Urothelium cell line (cell line): ENCODE measurements around the gene CKAP2L.
A peak's percentile ranks its signal among the peaks of the same experiment; 100 is the strongest.

Source experiments
- DNase-seq: peaks from one replicate; pipeline ENCODE4 v3.0.0; 2011; ENCODE audit warnings: low spot score, mixed read lengths
- FAIRE-seq: peaks from 2 replicates; lab custom pipeline; 2011; peaks lifted over from hg19 to GRCh38; lab: Jason Lieb, UNC

Gene CKAP2L, protein sequence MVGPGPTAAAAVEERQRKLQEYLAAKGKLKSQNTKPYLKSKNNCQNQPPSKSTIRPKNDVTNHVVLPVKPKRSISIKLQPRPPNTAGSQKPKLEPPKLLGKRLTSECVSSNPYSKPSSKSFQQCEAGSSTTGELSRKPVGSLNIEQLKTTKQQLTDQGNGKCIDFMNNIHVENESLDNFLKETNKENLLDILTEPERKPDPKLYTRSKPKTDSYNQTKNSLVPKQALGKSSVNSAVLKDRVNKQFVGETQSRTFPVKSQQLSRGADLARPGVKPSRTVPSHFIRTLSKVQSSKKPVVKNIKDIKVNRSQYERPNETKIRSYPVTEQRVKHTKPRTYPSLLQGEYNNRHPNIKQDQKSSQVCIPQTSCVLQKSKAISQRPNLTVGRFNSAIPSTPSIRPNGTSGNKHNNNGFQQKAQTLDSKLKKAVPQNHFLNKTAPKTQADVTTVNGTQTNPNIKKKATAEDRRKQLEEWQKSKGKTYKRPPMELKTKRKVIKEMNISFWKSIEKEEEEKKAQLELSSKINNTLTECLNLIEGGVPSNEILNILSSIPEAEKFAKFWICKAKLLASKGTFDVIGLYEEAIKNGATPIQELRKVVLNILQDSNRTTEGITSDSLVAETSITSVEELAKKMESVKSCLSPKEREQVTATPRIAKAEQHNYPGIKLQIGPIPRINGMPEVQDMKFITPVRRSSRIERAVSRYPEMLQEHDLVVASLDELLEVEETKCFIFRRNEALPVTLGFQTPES

DNA sequence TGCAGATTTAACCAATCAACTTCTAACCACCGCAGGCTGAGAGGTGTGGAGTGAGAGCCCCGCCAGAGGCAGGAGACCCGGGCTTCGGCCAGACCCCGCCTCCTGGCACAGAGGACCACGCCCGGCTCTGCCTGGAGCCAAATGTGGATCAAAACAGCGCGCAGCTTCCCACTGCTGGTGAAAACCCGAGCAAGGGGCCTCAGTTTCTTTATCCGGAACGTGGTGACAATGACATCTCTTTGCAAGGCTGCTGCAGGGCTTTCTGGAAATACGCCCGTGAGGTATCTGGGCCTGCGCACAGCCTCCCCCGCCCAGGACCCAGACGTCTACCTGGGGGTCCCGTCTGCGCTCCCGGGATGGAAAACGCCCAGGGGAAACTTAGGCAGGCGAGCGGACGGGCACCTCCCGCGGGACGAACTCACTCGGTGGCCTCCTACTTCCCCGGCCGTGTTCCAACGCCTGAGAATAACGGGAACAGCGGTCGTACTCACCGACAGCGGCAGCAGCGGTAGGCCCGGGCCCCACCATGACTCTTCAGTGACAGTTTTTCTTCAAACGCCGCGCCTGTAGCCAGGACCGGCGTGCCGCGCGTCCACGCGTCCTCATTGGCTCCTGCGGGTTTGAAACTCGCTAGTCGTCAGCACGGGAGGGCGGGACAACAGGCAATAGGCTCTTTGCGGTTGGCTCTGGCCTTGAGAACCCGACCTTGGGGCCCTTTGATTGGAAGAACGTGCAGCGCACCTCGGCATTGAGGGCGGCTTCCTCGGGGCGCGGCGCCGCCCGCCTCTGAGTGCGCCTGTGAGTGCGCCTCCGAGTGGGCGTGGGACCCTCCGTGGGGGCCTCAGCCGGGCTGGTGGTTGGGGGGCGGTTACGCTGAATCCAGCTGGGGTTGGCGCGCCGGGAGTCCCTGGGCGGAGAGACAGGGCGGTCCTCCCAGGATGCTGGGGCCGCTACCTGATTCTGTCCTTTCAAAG is at the start of gene CKAP2L:
TSS of gene CKAP2L (minus strand) at position 539 of the 974 bp plus-strand sequence. CDS start at position 528, 11 bp downstream.
- DNase-seq (peak; percentile 99), FAIRE-seq (peak; percentile 93)

DNA sequence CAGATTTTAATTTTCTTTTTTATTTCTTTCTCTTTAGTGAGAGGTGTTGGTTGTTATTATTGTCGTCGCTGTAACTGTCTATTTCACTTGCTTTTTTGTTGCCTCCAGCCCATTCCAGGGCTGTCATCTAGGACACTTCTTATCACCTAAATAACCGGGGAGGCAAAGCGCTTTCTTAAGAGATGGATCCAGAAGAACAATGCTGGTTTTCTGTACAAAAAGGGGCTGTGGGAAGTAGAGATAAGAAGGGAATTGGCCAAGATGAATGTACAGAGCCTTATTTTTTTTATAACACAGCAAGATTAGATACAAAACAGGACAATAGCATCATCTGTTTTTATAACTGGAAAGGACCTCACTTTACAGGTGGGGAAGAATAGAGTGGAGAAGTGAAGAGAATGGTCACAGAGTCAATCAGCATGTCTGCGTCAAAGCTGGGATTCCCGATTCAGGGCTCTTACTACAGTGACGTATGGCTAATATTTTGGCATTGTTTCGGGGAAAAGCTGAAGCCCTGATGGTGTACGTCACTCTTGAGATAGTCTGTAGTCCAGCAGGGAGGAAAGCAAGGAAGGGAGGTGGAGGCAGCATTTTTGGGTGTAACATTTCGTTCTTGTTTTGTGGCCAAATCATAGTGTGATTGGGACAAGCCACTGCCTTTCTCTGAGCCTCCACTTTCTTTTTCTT is 49.0 kb upstream of the CKAP2L start:
- no peak for DNase-seq
- FAIRE-seq, result no peak

DNA sequence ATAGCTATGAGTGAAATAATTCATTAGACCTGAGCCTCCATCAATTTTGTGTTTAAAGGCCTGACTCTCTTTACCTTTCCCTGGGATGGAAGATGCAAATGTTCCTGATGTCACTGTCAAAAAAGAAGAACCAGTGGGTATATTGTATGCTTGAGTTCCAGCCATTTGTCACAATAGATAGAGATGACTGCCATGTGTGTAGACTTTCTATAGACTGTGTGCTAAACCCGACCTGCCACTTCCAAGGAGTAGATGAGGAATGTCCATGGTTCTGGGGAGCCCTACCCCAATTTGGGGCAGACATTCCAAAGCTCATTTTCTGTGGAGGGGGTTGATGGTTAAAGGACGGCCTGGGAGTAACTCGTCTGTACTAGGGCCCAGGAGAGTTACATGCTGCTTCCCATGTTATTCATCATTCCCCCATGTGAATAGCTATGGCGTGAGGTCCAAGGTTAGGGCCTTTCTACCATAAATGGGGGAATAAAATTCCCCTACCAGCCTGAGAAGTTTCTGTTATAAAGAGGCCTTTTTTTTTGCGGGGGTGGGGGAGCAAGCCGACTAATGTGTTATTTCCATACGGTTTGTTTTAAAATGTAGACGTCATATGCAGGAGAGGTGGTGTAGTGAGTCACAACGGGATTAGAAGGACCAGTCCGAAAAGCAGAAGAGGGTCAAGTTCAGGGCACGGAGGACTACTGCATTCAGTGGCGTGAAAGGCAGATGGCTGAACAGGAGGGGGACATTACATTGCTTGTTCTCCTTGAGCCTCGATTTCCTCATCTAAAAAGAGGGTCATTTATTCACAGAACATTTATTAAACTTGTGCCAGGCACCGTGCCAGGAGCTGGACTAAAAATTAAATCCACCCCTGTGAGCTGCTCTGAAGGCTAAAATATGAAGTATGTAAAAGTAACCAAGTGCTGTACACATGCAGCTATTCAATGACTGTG is 48.2 kb upstream of the CKAP2L start:
- FAIRE-seq (no peak), DNase-seq (peak; percentile 38)

DNA sequence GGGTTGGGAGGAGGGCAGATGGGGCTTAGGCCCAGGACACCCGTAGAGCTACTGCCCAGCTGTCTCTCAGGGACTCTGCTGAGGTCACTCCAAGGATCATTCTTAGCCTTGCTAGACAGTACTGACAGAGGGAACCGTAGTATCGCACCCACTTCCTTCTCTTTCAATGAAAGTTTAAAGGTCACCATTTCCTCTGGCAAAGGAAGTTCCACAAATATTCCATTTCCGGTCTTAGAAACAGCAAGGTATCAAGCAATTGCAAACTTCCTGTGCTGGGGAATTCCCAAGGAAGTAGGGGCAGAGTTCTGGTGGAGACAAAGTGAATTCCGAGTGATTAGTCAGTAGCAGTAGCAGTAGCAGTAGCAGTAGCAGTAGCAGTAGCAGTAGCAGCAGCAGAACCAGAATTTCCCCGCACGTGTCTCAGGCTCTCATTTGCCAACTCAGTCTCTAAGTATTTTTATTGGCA is 47.5 kb upstream of the CKAP2L start:
- DNase-seq, result peak; percentile 64
- FAIRE-seq, result no peak

DNA sequence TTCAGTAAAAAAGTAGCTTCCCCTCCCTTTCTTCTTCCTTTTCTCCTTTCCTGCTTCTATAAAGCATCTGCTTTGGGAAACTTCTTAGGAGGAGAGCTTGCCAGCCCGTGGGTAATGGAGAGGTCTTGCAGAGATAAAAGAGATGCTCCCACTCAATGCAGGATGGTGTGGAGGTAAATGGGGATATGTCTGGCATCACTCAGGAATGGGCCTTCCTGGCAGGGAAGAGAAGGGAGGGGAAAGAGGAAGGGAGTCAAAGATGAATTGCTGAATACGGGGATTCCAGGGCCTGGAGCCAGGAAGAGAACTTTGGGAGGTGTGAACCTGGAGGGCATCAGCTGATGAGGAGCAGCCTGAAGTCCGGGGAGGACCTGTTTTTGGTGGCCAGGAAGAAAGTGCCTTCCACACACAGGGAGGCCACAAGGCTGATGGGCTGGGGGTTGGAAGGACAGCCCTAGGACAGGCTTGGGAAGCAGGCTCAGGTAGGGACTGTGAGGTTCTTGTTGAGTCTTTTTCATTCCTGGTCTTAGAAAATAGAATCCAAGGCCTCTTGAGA is 46.9 kb upstream of the CKAP2L start:
- DNase-seq (no peak), FAIRE-seq (no peak)

DNA sequence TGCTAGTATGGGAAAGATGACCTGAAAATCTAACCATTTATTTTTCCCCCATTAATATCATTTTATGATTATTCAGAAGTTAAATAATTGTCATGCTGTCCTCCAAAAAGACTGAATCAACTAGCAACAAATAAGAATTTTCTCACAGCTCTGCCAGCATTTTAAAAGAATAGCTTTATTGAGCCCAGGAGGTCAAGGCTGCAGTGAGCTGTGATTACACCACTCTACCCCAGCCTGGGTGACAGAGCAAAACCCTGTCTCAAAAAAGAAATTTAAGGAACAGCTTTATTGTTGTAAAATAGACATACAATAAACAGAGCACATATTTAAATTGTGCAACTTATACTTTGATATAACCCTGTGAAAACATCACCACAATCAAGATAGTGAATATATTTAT is 44.7 kb upstream of the CKAP2L start:
- FAIRE-seq (no peak), DNase-seq (no peak)

DNA sequence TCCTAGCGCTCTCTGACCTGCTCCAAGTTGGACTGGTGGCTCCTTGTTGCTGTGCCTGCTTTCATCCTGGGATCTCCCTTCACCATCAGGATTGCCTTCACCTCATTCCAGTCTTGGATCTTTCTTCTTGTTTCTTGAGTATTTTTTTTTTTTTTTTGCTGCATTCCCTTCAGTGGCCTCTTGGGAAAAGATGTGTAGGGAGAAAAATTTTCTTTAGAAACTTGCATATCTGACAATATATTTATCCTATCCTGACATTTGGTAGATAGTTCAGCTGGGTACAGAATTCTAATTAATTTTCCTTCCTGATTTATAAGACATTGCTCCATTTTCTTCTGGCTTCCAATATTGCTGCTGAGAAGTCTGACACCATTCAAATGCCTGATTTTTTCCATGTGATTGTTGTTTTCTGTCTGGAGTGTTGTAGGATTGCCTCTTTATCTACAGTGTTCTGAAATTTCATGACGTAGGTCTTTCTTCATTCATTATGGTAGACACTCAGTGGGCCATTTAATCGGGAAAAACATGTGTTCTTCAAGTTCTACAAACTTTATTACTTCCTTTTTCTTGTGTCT is 42.9 kb upstream of the CKAP2L start:
- FAIRE-seq (no peak), DNase-seq (no peak)

DNA sequence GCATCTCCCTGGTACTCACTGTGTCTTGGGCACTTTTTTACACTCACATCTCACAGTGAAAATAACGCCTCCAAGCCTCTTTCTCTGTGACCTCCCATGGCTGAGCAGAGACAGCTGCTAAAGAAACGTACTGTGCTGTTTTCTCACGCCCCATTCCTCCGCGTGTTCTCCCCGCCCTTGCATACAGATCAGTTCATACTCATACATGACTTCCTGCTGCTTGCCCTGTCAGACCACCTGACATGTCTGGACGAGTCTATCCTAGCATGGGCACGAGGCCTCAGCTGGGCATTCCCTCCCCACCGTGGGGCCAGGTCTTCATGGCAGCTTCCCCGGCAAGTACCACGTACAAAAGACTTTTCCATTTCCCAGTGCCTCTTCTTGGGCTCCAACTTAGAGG is 41.1 kb upstream of the CKAP2L start:
- FAIRE-seq (no peak), DNase-seq (no peak)

DNA sequence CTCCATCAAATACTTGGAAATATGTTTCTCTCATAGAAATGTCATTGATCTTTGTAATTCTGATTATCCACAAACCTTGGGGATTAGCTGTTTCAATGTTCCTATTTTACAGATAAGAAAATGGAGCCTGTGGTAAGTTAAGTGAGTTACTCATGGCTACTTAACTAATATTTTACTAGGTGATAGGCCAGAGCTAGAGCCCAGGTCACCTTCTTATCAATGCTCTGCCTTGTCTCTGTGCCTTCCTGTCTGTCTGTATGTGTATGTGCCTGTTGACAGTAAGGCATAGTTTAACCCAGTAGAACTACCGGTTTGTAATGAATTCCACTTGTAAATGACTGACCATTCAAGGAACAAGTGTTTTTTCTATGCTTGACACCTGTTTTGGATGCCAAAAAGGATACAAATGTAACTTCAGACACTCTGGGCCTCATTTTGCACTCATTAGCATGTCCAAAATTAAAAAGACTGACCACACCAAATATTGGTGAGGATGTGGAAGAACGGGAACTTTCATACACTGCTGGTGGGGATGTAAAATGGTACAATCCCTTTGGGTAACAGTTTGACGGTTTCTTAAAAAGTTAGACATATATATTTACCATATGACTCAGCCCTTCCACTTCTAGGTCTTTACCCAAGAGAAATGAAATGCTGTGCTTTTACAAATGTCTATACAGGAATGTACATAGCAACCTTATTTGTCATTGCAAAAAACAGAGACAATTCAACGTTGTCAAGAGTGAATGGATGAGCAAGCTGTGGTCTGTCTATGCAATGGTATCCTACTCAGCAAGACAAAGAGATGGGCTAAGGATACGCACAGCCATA is 39.5 kb upstream of the CKAP2L start:
- DNase-seq (no peak), FAIRE-seq (no peak)

DNA sequence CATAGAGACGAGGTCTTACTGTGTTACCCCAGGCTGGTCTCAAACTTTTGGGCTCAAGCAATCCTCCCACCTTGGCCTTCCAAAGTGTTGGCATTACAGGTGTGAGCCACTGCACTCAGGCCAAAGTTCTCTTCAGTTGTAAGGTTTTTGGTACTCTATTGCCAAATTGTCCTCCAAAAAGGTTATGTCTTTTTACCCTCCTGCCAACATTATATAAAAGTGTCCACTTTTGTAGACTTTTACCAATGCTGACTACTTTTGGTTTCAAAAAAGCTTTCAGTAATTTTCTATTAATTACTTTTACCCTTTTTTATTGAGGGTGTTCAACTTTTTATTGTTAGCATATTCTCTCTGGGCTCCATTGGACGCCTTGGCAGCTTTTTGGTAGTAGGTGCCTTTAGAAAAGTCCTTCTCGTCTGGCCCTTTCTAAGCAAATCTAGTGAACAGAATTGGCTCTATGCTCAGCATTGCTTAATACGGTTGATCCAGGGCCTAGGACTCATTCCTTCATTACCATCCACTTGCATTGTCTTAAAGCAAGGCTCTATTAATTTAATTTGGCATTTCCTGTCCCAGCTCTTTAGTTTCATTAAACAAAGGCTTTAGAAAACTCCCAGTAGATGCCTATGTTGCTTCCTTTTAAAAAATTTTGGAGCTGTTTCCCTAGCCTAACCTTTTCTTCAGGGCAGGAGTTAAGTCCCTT is 36.6 kb upstream of the CKAP2L start:
- FAIRE-seq (no peak), DNase-seq (no peak)

DNA sequence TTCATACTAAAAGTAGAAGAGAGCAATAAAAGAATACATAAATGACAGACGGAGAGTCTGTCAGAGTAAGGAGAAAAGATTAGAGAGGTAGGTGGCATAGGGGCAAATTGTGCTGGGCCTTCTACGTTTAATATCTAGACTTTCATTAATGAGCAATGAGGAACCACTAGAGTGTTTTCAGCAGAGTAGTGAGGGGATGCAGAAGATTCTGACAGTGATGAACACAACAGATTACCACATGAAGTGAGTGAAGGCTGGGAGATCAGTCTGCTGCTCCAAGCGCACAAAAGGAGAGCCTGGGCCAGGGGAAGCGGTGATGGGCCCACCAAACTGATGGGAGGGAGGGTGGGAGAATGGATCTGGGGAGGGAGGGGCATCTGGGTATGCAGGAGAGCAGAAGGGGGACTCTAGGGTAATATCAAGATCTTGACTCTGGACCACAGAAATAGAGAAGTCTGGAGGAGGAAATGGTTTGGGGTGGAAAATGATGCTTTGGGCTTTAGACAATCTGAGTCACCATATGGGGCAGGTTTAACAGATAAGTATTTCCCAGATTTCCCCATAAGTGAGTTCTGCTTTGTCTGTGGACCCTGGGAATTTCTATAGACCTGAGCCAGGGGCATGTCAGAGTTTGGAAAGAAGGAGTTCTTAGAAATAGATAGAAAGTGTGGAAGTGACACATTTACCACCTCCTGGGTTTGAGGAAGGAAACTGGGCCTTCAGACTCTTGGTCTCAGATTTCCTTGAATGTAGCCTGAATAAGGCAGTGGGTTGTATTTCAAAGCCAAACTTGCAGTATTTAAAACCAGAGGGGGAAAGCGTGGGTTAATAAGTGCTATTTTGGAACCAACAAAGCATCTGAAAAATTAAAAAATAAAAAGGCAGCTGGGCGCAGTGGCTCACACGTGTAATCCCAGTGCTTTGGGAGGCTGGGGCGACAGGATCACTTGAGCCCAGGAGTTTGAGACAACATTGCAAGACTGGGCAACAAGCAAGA is 34.9 kb upstream of the CKAP2L start:
- FAIRE-seq (no peak), DNase-seq (no peak)

DNA sequence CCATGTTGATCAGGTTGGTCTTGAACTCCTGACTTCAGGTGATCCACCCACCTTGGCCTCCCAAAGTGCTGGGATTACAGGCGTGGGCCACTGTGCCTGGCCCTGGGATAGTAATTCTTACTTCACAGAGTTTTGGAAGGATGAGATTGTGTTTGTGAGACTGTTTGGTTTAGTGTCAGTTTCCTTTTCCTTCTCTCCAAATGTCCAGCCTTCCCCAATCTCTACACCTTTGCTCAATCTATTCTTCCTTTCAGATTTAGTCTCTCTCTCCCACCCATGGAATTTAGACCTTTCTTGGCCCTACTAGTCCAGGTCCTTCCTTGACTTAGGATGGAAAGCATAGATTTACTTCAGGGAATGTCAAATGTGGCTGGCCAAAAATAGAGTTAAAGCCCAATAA is 32.1 kb upstream of the CKAP2L start:
- DNase-seq (no peak), FAIRE-seq (no peak)

DNA sequence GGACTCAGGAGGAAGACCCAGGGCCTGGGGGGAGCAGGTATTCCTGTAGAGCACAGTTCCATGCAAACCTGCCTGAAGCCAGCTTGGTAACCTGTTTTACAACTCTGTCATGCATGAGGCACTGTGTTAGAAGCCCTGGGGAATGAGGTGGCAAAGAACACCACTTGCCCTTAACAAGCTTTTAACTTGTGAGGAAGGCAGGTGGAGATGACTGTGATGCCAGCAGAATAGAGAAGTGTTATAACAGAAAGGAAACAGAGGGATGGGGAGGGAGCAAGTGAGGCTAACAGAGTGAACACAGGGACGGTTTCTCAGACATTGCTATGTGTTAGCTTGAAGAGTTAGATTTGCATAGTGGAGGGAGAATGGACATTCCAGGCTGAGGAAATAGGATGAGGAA is 31.4 kb upstream of the CKAP2L start:
- no peak for FAIRE-seq
- DNase-seq, result no peak

DNA sequence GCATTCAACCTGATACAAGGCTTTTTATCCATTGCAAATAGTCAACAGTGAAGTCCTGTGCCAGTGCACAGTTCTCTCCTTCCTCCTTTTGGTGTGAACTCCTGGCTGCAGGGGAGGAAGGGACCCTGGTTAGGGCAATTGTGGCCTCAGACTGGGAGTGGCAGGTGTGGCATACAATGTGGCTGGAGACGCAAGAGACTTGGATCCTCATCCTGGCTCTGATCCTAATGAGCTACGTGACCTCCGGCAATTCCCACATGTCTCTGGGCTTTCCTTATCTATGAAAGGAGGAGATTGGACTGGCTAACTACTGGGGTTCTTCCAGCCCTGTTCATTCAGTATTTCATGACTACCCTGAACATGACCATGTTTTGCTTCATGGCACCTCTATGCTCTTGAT is 30.4 kb upstream of the CKAP2L start:
- DNase-seq, result no peak
- FAIRE-seq, result no peak

DNA sequence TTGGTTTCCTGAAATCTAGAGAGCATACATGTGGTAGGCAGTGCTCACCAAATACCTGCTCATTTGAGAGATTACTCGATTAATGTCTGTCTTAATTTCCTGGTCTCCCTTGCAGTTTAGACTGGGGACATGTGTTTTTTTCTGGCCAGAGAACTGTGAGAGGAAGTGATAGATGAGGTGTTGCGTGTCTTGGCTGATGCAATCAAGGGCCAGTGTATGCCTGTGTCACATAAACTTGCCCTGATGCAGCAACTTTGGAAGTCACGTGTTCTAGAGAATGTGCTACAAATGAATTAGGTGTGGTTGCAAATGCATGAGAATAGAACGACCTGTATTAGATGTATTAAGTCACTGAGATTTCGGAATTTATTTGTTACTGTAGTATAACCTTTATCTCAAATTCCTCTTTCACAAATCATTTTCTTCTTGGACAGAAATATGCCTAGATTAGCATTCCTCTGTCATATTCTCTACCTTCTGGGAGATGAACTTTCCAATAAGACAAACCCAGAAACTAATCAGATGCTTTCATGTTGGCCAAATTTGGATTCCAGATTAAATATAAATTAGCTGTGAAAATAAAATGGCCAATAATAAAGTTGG is 29.8 kb upstream of the CKAP2L start:
- DNase-seq (peak; percentile 56), FAIRE-seq (peak; percentile 13)
